Caki2 (cell line): ENCODE results near the gene PIRT. TPM values are rescaled to one million over a fixed set of nuclear protein-coding genes. Genes with fewer than 3 reads are reported as not detected.
"Not testable (repeated sequence)": the region's sequence is repeated elsewhere in the genome, so short reads cannot be mapped to it uniquely, and the experiment has no call there.

Experiments
- DNase-seq: peaks from one replicate; pipeline ENCODE4 v3.0.0-alpha.2; 2015; ENCODE audit warnings: low read depth
- in situ Hi-C: cut with HindIII; loops from 2 replicates; pipeline ENCODE4 v1.10.0; 2016; ENCODE audit warnings: low sequenced_read_pairs, low pct_unique_long_range_greater_than_20kb, mixed read lengths
- total RNA-seq: library from RNA; depleted of rRNA; stranded (reverse); fragments of >200 nt; shearing (Covaris generic); gene quantifications from 2 replicates; pipeline ENCODE4 v1.2.3, GENCODE V29; 2014; ENCODE audit warnings: low replicate concordance; rRNA removed

The PIRT gene
- total RNA-seq: not detected in 2 replicates

- in situ Hi-C loops: no loop called here
- no peak for DNase-seq
These were observed at the start of gene PIRT for GRCh38 chr17:10837921-10838320. TSS of gene PIRT (minus strand) at chr17:10838087. CDS start at chr17:10825645, 12,442 bp downstream.

- in situ Hi-C loops: no loop called here
- DNase-seq: no peak
These were observed 44.1 kb upstream of the PIRT start for GRCh38 chr17:10881959-10882358.

GRCh38 chr17:10879190-10879836 lies 41.4 kb upstream of the PIRT start:
- in situ Hi-C loops: no loop called here
- DNase-seq: no peak

GRCh38 chr17:10875984-10876555 lies 38.2 kb upstream of the PIRT start:
- peak; percentile 15 for DNase-seq
- in situ Hi-C loops: no loop called here

- DNase-seq: peak; percentile 2
- in situ Hi-C loops: no loop called here
These were observed 37.6 kb upstream of the PIRT start for GRCh38 chr17:10875430-10875851.

- in situ Hi-C loops: no loop called here
- DNase-seq: no peak
These were observed 34.0 kb upstream of the PIRT start for GRCh38 chr17:10871914-10872313.

GRCh38 chr17:10870336-10871050 lies 32.6 kb upstream of the PIRT start:
- DNase-seq: no peak
- in situ Hi-C loops: no loop called here

- DNase-seq, in situ Hi-C loops: not testable (repeated sequence)
These were observed 30.9 kb upstream of the PIRT start for GRCh38 chr17:10868744-10869143.

GRCh38 chr17:10859051-10859450 lies 21.2 kb upstream of the PIRT start:
- in situ Hi-C loops: no loop called here
- no peak for DNase-seq

GRCh38 chr17:10857976-10858375 lies 20.1 kb upstream of the PIRT start:
- in situ Hi-C loops: no loop called here
- DNase-seq: no peak

- in situ Hi-C loops: not testable (repeated sequence)
These were observed 8.7 kb upstream of the PIRT start for GRCh38 chr17:10846636-10847035.

GRCh38 chr17:10845388-10845751 lies 7.5 kb upstream of the PIRT start:
- DNase-seq: no peak
- in situ Hi-C loops: no loop called here

More at GRCh38 chr17:10846636-10847035, 8.7 kb upstream of the PIRT start:
- DNase-seq: not testable (repeated sequence)

- DNase-seq: peak; percentile 36
- in situ Hi-C loops: no loop called here
These were observed 6.9 kb upstream of the PIRT start for GRCh38 chr17:10844621-10845387.

GRCh38 chr17:10843811-10844210 lies 5.9 kb upstream of the PIRT start:
- in situ Hi-C loops: no loop called here
- no peak for DNase-seq

GRCh38 chr17:10842658-10843057 lies 4.8 kb upstream of the PIRT start:
- in situ Hi-C loops: no loop called here

GRCh38 chr17:10838682-10839081 lies 795 bp upstream of the PIRT start:
- DNase-seq: no peak

More at GRCh38 chr17:10842658-10843057, 4.8 kb upstream of the PIRT start:
- DNase-seq: no peak

GRCh38 chr17:10836966-10837590 lies 809 bp downstream of the PIRT start:
- in situ Hi-C loops: no loop called here
- DNase-seq: no peak

More at GRCh38 chr17:10838682-10839081, 795 bp upstream of the PIRT start:
- in situ Hi-C loops: no loop called here

GRCh38 chr17:10836145-10836544 lies 1.7 kb downstream of the PIRT start:
- in situ Hi-C loops: no loop called here
- no peak for DNase-seq
